Stimulated activated CD4-positive, alpha-beta T cell treated with anti-CD3 and anti-CD28 coated beads, Interleukin-1b, Interleukin-23, amount 100 ng/mL, for 24 hours (primary cell): ENCODE measurements around the gene NEDD4.
"Not testable (repeated sequence)": the region's sequence is repeated elsewhere in the genome, so short reads cannot be mapped to it uniquely, and the experiment has no call there.

Experiments
- DNase-seq, 4 experiments: peaks; one replicate each; pipeline ENCODE4 v3.0.0-alpha.2; 2020; ENCODE audit warnings: low read depth in 4 of 4, low spot score in 1 of 4

The NEDD4 gene

GRCh38 chr15:56006371-56006770 lies 13.0 kb upstream of the NEDD4 start:
- DNase-seq: not testable (repeated sequence)

- not testable (repeated sequence) for DNase-seq
Observed at GRCh38 chr15:56004281-56004680, 10.9 kb upstream of the NEDD4 start.

GRCh38 chr15:56003777-56004176 lies 10.4 kb upstream of the NEDD4 start:
- DNase-seq: not testable (repeated sequence)

- not testable (repeated sequence) for DNase-seq
Observed at GRCh38 chr15:56003277-56003676, 9.9 kb upstream of the NEDD4 start.

- DNase-seq: no peak
Observed at GRCh38 chr15:56001471-56002078, 8.2 kb upstream of the NEDD4 start.

GRCh38 chr15:55999658-56000057 lies 6.2 kb upstream of the NEDD4 start:
- no peak for DNase-seq

- no peak for DNase-seq
Observed at GRCh38 chr15:55998478-55998877, 5.1 kb upstream of the NEDD4 start.

GRCh38 chr15:55993804-55994560 lies 570 bp upstream of the NEDD4 start:
- DNase-seq: no peak

- DNase-seq: no peak
Observed at GRCh38 chr15:55992769-55993110, 672 bp downstream of the NEDD4 start.

GRCh38 chr15:55991802-55992768 lies 1.3 kb downstream of the NEDD4 start:
- DNase-seq: no peak

GRCh38 chr15:55990998-55991397 lies 2.4 kb downstream of the NEDD4 start:
- no peak for DNase-seq

- no peak for DNase-seq
Observed at GRCh38 chr15:55990516-55990915, 2.9 kb downstream of the NEDD4 start.

- no peak for DNase-seq
Observed at GRCh38 chr15:55989383-55989782, 4.0 kb downstream of the NEDD4 start.

- no peak for DNase-seq
Observed at GRCh38 chr15:55981582-55982249, 11.7 kb downstream of the NEDD4 start.

GRCh38 chr15:55980511-55980910 lies 12.9 kb downstream of the NEDD4 start:
- no peak for DNase-seq

- no peak for DNase-seq
Observed at GRCh38 chr15:55977231-55977630, 16.2 kb downstream of the NEDD4 start.

GRCh38 chr15:55970286-55970685 lies 23.1 kb downstream of the NEDD4 start:
- no peak for DNase-seq

- no peak for DNase-seq
Observed at GRCh38 chr15:55969582-55969981, 23.8 kb downstream of the NEDD4 start.

- DNase-seq: no peak
Observed at GRCh38 chr15:55968923-55969322, 24.5 kb downstream of the NEDD4 start.

GRCh38 chr15:55965091-55965490 lies 28.3 kb downstream of the NEDD4 start:
- DNase-seq: no peak

GRCh38 chr15:55960946-55961345 lies 32.5 kb downstream of the NEDD4 start:
- DNase-seq: no peak
